HG02981 (cell line): ENCODE results near the gene MEFV.
"Not testable (repeated sequence)": the region's sequence is repeated elsewhere in the genome, so short reads cannot be mapped to it uniquely, and the experiment has no call there.

ENCODE experiments used
- ATAC-seq: cut with Tn5 transposase; IDR thresholded peaks from one replicate; pipeline ENCODE4 v1.9.1; 2021; ENCODE audit warnings: mild to moderate bottlenecking, moderate library complexity; ENCODE audit not compliant: unreplicated experiment

Gene MEFV, protein sequence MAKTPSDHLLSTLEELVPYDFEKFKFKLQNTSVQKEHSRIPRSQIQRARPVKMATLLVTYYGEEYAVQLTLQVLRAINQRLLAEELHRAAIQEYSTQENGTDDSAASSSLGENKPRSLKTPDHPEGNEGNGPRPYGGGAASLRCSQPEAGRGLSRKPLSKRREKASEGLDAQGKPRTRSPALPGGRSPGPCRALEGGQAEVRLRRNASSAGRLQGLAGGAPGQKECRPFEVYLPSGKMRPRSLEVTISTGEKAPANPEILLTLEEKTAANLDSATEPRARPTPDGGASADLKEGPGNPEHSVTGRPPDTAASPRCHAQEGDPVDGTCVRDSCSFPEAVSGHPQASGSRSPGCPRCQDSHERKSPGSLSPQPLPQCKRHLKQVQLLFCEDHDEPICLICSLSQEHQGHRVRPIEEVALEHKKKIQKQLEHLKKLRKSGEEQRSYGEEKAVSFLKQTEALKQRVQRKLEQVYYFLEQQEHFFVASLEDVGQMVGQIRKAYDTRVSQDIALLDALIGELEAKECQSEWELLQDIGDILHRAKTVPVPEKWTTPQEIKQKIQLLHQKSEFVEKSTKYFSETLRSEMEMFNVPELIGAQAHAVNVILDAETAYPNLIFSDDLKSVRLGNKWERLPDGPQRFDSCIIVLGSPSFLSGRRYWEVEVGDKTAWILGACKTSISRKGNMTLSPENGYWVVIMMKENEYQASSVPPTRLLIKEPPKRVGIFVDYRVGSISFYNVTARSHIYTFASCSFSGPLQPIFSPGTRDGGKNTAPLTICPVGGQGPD

DNA sequence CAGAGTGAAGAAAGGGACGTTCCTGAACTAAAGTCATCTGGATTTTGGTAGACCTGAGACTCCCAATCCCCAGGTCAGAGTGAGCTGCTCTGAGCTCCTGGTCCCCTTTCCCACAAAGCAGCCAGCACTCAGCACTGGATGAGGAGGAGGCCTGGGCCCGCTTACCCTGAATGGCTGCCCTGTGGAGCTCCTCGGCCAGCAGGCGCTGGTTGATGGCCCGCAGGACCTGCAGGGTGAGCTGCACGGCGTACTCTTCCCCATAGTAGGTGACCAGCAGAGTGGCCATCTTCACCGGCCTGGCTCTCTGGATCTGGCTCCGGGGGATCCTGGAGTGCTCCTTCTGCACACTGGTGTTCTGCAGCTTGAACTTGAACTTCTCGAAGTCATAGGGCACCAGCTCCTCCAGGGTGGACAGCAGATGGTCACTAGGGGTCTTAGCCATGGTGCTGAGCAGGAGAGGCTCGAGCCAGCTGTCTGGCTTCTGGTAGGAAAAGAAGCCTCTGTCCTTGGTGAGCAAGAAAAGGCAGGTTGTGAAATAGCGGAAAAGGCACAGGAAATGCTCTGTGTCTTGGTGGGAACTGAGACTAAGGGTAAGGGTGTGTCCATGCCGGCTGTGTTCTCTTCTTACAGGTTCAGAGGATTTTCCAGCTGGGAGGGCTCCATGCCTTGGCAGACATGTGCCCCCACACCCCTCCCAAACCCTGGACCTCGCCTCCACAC lies at the start of gene MEFV:
MEFV (minus strand) TSS at position 488 of the 720 bp plus-strand sequence; CDS start at position 442, 46 bp downstream.
- ATAC-seq = no peak

DNA sequence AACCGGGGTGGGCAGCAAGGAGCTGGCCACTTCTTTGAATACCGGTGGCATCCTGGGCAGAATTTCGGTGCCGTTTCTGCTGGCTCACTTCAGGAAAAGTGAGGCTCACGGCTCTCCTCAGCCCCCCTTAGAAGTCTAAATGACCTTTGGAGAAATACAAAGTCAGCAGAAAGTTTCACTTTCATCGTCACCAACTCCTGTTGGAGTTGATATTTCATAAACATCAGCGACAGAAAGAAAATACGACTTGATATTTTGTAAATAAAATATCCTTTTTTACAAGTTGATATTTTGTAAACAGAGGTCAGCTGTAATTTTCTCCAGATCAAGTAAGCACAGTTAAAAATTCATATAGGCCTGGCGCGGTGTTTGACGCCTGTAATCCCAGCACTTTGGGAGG lies 49.6 kb upstream of the MEFV start:
- no peak for ATAC-seq

DNA sequence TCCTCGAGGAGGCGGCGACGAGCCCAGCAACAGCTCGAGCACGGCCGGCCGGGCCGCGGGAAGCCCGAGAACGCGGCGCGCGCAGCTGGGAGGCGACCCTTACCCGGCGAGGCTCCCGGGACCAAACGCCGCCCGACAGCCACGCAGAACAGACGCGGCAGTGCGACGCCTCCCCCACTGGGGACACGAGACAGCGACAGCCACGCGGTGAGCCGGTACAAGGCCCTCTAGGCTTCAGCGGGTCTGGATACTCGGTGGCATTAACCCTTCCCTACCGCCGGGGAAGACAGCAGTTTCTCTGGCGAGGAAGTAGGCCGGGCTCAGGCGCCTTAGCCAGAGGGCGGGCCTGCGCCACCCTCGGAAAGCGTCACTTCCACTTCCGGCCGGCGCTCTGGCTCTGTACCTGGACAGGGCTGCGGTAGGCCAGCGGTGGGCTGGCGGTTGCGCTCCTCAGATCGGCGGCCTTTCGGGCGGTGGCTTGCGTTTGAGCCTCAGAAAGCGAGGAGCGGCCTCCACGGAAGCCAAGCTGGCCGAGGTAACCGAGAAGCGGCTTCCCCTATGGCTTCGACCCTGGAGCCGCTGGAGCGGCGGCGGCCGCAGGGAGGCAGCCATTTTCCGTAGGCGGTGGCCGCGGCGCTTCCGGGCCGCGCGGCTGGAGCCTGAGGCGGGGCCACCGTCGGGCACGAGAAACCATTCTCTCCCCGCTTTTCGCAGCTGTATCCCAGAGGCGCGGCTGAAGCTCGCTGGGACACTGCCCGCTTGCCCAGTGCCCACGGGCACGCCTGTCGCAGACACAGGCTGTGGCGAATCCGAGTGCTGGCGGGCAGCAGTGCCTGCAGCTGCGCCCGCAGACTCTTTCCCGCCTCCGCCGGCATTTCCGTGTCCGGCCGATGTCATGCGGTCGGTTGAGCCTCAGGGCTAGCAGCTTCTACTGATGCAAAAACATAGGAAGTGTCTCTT lies 49.0 kb upstream of the MEFV start, which contains the start of the genes TIGD7 and ZNF75A:
TIGD7 (minus strand) TSS at position 322 of the 960 bp plus-strand sequence. CDS start 4,816 bp downstream, outside the sequence.
ZNF75A (plus strand) TSS at position 389 of the 960 bp plus-strand sequence. CDS start 2,932 bp downstream, outside the sequence.
- peak; percentile 84 for ATAC-seq

DNA sequence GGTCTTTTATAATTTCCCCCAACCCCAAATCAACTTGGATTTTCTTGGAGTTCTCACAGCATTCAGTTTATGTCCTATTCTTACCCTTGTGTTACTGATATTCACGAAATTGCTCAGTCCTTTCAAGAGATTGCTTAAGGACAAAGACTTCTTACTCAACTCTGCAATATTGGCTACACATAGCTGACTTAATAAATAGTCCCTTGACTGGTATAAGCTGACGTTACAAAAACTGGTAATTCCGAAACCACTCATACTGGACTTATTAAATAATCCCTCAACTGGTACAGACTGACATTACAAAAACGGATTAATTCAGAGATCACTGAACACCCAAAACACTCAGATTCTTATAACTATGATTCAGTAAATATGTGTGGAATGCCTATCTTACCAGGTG lies 47.9 kb upstream of the MEFV start:
- ATAC-seq = no peak

DNA sequence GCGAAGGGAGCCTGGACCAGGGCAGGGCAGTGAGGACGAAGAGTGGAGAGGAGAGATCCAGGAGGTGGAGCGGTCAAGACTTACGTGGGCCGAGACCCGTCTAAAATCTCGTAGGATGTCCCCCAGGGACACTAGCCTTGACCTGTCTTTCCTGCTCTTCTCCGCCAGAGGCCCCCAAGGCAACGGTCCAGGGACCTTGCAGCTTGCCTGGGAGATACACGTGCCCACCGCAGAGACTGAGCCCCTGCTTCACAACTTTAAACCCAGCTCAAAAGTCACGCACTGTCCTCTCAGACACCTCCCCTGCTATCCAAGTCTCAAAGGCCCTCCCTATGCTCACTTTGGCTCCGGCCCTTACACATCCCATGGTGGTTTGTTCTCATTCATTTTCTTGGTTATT lies 39.4 kb upstream of the MEFV start:
- ATAC-seq = no peak

DNA sequence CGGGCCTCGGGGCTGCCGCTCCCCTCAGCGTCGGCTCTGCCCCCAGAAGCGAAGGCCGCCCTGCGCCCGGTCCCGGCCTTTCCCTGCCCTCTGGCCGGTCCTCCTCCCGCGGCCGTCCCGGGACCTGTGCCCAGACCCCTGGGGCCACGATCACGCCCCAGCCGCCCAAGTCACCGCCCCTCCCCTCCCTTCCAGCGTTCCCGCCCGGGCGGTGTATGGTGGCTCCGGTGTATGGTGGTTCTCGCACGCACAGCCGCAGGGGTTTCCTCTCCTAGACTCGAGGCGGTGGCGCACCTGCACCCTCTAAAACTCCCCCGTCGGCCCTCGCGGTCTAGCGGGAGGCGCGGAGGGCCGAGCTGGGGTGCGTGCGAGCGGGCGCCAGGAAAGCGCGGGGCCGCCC lies 38.8 kb upstream of the MEFV start:
- no peak for ATAC-seq

DNA sequence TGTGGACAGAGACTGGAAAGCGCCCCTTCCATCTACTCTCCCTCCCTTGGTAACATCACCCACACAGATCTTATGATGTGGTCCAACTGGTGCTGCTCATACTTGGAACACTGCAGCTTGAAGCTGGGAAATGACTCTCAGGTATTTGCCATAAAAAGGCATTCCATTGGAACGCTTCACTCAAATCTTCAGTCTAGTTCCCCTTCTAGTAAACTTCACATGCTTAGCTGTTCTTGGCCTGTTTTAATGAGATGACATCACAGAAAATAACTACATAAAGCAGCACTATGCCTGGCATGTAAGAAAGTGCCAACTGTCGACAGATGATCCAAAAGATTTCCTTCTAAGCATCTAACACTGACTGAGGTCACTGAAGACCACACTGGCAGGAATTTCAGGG lies 36.2 kb upstream of the MEFV start:
- no peak for ATAC-seq

DNA sequence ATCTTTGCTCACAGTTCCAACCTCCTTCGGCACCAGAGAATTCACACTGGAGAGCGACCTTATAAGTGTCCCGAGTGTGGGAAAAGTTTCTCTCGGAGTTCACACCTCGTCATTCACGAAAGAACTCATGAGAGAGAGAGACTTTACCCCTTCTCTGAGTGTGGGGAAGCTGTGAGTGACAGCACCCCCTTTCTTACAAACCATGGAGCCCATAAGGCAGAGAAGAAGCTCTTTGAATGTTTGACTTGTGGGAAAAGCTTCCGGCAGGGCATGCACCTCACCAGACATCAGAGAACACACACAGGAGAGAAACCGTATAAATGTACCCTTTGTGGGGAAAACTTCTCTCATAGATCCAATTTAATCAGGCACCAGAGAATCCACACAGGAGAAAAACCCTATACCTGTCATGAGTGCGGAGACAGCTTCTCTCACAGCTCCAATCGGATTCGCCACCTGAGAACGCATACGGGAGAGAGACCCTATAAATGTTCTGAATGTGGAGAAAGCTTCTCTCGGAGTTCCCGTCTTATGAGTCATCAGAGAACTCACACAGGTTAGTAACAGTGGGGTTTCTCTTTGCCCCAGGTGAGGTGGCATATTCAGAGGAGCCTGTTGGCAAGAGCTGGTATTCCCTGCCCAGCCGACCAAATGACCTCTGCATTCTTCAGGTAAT lies 33.7 kb upstream of the MEFV start:
- no peak for ATAC-seq

DNA sequence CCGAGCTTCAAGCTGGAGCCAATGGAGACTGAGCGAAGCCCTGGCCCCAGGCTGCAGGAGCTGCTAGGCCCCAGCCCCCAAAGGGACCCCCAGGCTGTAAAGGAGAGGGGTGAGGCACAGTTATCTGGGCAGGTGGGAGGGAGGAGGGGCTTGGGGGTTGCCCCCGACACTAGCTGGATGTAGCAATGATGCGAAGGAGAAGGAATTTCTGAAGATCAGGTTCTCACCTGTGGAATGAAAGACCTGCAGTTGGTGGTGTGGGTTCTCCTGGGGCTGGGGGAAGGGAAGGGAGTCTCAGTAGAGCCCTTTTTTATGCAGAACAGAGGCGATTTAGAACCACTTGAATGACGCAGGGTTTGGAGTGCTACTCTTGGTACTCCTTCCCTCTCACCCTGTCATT lies 28.7 kb upstream of the MEFV start:
- ATAC-seq = no peak

DNA sequence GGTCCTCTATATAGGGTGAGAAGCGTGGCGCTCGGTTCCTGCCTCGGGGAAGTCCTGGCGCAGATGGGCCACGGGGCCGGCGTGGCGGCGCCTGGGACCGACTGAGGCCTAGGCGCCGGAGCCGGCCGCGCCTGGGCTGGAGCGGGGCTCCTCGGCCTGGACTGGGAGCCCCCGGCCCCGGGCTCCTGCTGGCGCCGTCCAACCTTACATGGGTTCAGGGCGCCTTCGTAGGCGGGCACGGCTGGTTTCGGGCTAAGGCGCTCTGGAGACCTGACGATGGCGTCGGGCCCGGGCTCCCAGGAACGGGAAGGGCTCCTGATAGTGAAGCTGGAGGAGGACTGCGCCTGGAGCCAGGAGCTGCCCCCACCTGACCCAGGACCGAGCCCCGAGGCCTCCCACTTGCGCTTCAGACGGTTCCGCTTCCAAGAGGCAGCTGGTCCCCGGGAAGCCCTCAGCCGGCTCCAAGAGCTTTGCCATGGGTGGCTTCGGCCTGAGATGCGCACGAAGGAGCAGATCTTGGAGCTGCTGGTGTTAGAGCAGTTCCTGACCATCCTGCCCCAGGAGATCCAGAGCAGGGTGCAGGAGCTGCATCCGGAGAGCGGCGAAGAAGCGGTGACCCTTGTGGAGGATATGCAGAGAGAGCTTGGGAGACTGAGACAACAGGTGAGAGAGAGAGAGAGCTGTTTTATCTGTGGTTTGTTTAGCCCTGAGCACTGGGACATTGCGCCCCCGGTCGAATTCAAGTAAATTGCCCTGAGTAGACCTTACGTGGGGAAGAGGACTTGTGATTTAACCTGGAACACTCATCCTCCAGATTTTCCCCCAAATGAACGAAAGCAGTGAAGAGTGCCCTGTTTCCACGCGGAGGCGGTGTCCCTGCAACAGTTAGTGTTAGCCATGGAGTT lies 27.4 kb upstream of the MEFV start:
- no peak for ATAC-seq

DNA sequence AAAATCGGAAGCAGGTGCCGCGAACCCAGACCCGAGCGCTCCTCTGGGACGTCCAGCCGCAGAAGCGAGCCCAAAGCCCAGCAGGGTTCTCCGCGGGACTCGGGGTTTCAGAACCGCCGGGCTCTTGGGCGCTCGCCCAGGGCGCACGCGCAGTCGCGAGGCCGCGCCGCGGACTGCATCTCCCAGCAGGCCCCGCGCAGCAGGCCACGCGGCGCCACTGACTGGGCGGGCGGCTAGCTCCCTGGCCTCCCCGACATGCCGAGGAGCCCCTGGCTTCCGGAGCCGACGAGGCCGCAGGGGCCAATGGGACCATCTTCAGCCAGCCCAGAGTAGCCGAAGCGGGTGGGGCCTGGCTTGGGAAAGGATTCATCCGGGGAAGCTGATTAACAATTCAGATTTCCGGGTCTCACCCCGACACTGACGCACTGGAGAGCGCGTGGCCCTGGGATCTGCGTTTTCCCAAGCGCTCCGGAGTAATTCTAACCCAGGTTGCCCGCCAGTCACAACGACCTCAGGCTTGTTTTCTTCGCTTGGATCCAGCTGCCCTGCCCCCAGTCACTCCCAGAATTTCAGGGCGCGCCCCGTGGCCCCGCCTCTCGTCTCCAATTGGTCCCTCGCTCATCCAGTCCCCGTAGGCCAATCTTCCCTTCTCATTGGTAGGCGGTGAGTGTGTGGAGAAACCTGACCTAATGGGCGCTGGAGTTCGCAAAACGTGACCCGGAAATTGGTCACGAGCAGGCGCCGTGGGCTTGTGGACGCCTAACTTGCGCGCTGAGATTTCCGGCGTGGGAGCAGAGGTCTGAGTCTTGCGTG lies 26.5 kb upstream of the MEFV start, which contains the start of gene ZNF263:
ZNF263 (plus strand) TSS at position 762 of the 813 bp plus-strand sequence. CDS start 328 bp downstream, outside the sequence.
- peak; percentile 78 for ATAC-seq

DNA sequence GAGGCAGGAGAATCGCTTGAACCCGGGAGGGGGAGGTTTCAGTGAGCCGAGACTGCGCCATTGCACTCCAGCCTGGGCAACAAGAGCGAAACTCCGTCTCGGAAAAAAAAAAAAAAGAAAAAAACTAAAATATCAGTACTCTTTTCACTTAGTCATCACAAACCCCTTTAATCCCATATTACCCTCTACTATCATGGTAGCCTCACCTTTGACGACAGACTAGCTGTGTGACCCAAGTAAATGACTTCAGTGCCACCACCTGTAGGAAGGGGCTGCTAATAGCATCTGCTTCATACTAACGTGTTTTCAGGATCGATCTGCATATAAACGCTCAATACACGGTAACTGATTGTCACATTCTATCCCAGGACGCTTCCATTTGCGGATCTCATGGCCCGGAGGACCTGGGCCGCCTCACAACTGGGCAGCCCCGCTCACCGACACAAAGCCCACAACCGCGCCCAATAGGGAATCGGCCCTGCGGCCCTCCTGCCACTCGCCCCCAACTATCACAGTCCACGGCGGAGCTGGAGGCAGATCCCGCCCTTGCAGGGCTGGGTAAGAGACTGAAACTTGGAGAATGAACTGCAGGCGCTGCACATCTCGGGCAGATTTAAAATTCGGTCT lies 25.8 kb upstream of the MEFV start:
- peak; percentile 25 for ATAC-seq

DNA sequence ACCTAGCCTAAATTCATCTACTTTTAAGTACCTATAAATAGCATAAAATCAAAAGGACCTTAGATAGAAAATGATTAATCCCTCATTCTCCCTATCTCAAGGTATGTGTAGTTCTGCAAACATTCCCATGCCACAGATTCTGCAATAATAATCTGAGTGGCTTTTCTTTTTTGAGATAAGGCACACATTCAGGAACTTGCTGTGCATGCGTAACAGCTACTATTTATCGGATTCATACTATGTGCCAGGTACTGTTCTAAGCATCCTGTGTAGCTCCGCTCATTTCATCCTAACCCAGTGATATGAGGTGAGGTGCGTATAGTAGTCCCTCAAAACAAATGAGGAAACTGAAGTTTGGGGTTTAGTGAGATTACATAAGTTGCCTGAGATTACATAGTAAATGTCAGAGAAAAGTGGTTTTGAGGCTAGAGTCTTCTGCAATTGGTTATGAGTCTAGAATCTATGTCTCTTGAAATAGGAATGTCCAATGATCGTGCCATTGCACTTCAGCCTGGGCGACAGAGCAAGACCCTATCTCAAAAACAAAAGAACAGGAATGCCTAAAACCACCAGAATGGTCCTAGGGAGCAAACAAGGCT lies 24.9 kb upstream of the MEFV start:
- no peak for ATAC-seq

DNA sequence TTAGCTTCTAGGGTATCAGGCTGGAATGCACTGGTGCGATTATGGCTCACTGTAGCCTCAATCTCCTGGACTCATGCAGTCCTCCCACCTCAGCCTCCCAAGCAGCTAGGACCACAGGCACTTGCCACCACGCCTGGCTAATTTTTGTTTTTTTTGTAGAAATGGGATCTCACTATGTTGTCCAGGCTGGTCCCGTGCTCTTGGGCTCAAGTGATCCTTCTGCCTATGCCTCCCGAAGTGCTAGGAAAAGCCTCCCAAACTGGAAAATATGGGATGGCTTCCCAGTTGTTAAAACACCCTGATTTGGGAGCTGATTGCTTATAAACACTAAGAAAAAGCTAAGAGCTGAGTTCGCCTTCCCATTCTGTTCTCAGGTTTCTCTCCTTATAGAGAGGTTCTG lies 20.2 kb upstream of the MEFV start:
- no peak for ATAC-seq

DNA sequence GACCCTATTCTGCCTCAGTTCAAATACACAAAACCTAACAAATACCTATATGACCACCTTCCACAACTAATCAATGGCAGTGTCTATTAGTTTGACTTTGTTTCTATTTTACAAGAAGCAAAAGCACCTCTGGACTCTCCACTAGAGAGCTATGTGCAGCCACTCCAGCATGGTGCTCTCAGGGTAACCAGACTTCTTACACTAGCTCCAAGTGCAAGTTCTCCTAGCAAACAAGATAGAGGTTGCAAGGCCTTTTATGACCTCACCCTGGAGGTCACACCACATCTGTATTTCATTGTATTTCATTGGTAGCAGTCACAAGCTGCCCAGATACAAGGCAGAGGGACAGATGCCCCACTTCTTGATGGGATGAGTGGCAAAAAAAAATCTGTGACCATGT lies 18.5 kb upstream of the MEFV start:
- ATAC-seq = no peak

DNA sequence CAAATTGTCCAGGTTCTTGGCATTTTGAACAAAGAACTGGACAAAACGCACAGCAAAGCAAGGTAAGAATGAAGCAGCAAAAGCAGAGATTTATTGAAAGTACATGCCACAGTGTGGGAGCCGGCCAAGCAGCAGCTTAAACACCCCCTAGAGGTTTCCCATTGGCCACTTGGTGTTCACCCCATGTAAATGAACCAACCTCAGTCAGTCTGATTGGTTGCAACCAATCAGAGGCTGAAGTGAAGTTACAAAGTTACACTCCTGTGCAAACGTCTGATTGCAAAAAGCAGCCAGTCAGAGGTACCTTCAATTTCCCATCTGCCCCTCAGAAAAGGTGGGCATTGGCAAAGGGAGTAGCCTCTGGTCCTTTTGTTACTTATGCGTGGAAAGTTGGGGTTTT lies 18.1 kb upstream of the MEFV start:
- ATAC-seq = no peak

DNA sequence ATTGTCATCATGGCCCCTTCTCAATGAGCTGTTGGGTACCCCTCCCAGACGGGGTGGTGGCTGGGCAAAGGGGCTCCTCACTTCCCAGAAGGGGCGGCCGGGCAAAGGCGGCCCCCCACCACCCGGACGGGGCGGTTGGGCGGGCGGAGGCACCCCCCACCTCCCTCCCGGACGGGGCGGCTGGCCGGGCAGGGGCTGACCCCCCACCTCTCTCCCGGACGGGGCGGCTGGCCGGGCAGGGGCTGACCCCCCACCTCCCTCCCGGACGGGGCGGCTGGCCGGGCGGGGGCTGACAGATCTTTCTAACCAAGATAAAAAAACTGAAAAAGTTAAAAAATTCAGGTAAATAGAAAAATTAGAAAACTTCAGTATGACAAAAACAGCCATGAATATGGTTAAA lies 14.8 kb upstream of the MEFV start:
- ATAC-seq = not testable (repeated sequence)
